Mucosa of descending colon (tissue), 3 donors: Measurements from ENCODE around the gene DPYD. TPM values are rescaled to one million over a fixed set of nuclear protein-coding genes. Genes with fewer than 3 reads are reported as not detected.

Experiments used
- ATAC-seq: fragments of 200-7000 bp; cut with Tn5 transposase; one replicate; pipeline ENCODE4 v1.9.1; 2020; ENCODE audit warnings: mild to moderate bottlenecking, moderate library complexity
- DNase-seq, 3 donors: peaks; one replicate each; pipeline ENCODE4 v3.0.0-alpha.2; 2020
- H3K36me3 ChIP-seq: fragments of 200-600 bp; one replicate; pipeline ENCODE4 v1.8.0; 2021; ENCODE audit warnings: low read depth, mild to moderate bottlenecking
- H3K4me1 ChIP-seq: fragments of 200-600 bp; one replicate; pipeline ENCODE4 v1.8.0; 2021; ENCODE audit warnings: low read depth, mild to moderate bottlenecking
- H3K4me3 ChIP-seq: fragments of 200-600 bp; one replicate; pipeline ENCODE4 v1.8.0; 2021; ENCODE audit warnings: mild to moderate bottlenecking
- H3K9me3 ChIP-seq: fragments of 200-600 bp; one replicate; pipeline ENCODE4 v1.8.0; 2021; ENCODE audit warnings: mild to moderate bottlenecking
- intact Hi-C, 2 donors: fragments of 100-400 bp; cut with DNase I in 1 of 2; cut with micrococcal nuclease in 1 of 2; formaldehyde crosslinking; loops; one replicate each; pipeline versions ENCODE4 v1.11.0 to v1.11.1; 2022; cut with DNase I, micrococcal nuclease
- total RNA-seq, 3 donors: library from RNA; stranded (reverse); fragmentation: NEBNext Ultra II Directional in 2 of 3; extraction: Animal tissue kit (Norgen Biotek cat#: 25700) in 2 of 3; gene quantifications; one replicate each; pipeline versions ENCODE4 v1.2.1 to v1.2.4, GENCODE V29; 2021 to 2023
- TF ChIP-seq, protein P1 (sequence below): fragments of 200-600 bp; IDR thresholded peaks from one replicate; pipeline ENCODE4 v1.8.0; 2022; ENCODE audit warnings: antibody characterized with exemption, mild to moderate bottlenecking
- donor health status: DM: no; HTN: no; CAD: no; lungs with moderate emphysema.
- donor health status: DM: no; HTN: no; CAD: no.
- donor health status: DM: no; HTN: yes; CAD: no.

DPYD gene
- total RNA-seq, 3 donors from 2014 or later = 13.8 to 33.3 (median 19.7) TPM

DNA sequence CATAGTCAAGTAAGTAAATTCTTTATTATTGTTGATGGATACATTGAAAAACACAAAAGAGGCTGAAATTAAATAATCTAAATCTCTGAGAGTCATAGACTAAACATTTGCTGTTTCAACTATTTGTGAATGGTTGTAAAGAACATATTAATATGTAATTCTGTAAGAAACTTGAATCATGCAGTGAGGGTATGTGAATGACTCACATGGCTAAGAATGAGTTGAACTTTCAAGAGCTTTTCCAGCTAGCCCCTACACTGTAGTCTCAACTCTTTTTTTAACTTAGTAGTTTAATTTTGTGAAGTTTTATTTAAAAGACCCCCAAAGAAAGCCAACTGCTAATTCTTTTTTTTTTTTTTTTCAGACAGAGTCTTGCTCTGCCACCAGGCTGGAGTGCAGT lies 588.1 kb downstream of the DPYD start:
- no peak overlapping the region for H3K4me3 ChIP-seq
- no peaks in the 10 kb centered on the region for H3K36me3 ChIP-seq
- no peak for ATAC-seq
- no peak for DNase-seq
- H3K4me1 ChIP-seq = no peaks in the 10 kb centered on the region
- no peaks in the 10 kb centered on the region for H3K9me3 ChIP-seq
- intact Hi-C loops = no loop called here
- TF ChIP-seq, protein P1, sequence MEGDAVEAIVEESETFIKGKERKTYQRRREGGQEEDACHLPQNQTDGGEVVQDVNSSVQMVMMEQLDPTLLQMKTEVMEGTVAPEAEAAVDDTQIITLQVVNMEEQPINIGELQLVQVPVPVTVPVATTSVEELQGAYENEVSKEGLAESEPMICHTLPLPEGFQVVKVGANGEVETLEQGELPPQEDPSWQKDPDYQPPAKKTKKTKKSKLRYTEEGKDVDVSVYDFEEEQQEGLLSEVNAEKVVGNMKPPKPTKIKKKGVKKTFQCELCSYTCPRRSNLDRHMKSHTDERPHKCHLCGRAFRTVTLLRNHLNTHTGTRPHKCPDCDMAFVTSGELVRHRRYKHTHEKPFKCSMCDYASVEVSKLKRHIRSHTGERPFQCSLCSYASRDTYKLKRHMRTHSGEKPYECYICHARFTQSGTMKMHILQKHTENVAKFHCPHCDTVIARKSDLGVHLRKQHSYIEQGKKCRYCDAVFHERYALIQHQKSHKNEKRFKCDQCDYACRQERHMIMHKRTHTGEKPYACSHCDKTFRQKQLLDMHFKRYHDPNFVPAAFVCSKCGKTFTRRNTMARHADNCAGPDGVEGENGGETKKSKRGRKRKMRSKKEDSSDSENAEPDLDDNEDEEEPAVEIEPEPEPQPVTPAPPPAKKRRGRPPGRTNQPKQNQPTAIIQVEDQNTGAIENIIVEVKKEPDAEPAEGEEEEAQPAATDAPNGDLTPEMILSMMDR = no peak

DNA sequence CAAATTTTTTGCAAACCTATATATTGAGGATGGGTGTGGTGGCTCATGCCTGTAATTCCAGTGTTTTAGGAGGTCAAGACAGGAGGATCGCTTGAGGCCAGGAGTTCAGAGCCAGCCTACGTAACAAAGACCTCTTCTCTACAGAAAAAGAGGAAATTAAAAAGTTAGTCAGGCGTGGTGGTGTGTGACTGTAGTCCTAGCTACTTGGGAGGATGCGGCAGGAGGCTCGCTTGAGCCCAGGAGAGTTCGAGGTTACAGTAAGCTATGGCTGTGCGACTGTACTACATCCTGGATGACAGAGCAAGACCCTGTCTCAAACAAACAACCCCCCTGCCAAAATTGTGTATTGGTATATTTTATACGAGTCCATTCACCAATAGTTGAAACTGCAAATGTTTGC lies 589.7 kb downstream of the DPYD start:
- TF ChIP-seq, protein P1 = no peak
- H3K4me1 ChIP-seq = no peaks in the 10 kb centered on the region
- no peak overlapping the region for H3K4me3 ChIP-seq
- ATAC-seq = no peak
- intact Hi-C loops = no loop called here
- no peaks in the 10 kb centered on the region for H3K9me3 ChIP-seq
- DNase-seq = no peak
- H3K36me3 ChIP-seq = no peaks in the 10 kb centered on the region

DNA sequence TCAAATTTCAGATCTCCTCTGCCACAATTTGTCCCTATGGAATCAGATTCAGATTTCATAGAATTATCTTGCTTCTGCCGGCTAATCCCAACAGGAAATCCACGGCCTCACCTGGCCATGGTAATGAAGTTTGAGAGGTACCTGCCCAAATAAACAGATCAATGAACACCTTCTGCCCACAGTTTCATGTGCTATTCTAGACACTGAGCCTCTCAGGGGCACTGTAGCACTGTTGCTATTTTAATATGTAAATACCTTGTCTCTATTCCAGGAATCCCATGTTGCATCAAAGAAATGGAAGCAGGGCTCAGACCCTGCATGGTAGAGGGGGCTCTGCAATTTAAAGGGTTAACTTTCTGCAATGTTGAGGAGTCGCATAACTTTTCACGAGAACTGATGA lies 606.1 kb downstream of the DPYD start:
- no peaks in the 10 kb centered on the region for H3K36me3 ChIP-seq
- ATAC-seq (no peak), DNase-seq (no peak)
- H3K4me1 ChIP-seq = no peaks in the 10 kb centered on the region
- intact Hi-C loops = no loop called here
- TF ChIP-seq, protein P1 = no peak
- H3K4me3 ChIP-seq = no peak overlapping the region
- H3K9me3 ChIP-seq = no peaks in the 10 kb centered on the region

DNA sequence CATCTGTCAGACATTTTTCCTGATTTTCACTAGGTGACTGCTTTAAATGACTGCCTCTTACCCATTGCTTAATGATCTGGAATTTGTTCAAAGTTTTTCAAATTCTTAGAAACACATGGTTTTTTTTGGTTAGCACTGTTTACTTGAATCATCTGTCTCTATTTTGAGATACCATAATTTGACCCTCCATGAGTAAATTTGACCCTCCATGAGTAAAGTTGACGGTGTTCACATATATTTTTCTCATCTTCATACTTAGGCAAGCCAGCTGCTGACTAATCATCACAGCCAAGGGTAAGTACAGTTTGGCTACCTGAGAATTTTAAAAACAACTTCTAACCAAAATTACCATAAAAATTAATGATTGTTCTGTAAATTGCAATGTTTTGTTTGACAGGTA lies 612.7 kb downstream of the DPYD start:
- DNase-seq (no peak), ATAC-seq (no peak)
- Histone ChIP-seq H3K4me3 (no peak overlapping the region), H3K9me3 (no peaks in the 10 kb centered on the region), H3K36me3 (no peaks in the 10 kb centered on the region), H3K4me1 (no peaks in the 10 kb centered on the region)
- intact Hi-C loops = no loop called here
- TF ChIP-seq, protein P1 = no peak

DNA sequence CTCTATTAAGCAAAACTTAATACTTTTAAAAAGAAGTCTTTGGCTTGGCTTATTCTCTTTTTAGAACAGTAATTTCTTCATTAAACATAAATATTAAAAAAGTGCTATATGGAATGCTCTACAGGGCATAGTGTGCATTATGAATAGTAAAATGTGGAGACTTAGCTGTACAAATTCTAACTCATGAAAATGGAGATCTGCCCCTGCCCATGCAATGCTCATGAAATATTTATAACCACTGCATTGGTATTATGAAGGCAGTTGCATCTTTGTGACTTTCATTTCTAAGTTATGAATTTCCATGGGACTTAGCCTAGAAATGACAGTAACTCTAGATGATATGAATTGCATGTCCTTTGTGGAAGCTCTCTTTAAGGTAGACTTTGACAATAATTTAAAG lies 613.3 kb downstream of the DPYD start:
- intact Hi-C loops = no loop called here
- TF ChIP-seq, protein P1 = no peak
- Histone ChIP-seq H3K36me3 (no peaks in the 10 kb centered on the region), H3K4me1 (no peaks in the 10 kb centered on the region), H3K9me3 (no peaks in the 10 kb centered on the region), H3K4me3 (no peak overlapping the region)
- no peak for DNase-seq
- ATAC-seq = no peak

DNA sequence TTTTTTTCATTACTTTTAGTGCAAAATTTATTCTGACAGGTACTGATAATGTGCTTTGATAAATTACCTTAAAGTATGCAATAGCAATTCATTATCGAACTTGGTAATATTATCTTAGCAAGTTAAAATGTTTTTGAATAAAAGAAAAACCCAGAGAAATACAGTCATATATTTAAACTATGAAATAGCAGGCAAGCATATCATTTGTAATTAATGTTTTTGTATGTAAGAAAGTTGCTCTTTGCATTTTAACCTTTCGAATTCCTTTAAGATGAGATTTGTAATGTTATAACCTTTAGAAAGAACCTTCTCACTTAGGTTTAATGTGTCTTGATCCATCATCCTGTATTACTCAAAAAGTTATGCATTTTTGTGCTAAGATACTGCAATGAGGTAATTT lies 613.7 kb downstream of the DPYD start:
- no peaks in the 10 kb centered on the region for H3K36me3 ChIP-seq
- no peak for DNase-seq
- ATAC-seq = no peak
- TF ChIP-seq, protein P1 = no peak
- intact Hi-C loops = no loop called here
- no peak overlapping the region for H3K4me3 ChIP-seq
- no peaks in the 10 kb centered on the region for H3K9me3 ChIP-seq
- H3K4me1 ChIP-seq = no peaks in the 10 kb centered on the region
